ENCODE data around the gene COQ9.
A peak's percentile ranks its signal among the peaks of the same experiment; 100 is the strongest.
"Not testable (repeated sequence)": the region's sequence is repeated elsewhere in the genome, so short reads cannot be mapped to it uniquely, and the experiment has no call there.

COQ9 gene, protein sequence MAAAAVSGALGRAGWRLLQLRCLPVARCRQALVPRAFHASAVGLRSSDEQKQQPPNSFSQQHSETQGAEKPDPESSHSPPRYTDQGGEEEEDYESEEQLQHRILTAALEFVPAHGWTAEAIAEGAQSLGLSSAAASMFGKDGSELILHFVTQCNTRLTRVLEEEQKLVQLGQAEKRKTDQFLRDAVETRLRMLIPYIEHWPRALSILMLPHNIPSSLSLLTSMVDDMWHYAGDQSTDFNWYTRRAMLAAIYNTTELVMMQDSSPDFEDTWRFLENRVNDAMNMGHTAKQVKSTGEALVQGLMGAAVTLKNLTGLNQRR

GRCh38 chr16:57447186-57447962, at the start of gene COQ9, which contains the start of gene CIAPIN1:
Gene COQ9 (plus strand): TSS chr16:57447479. CDS start chr16:57447506, 27 bp downstream.
Gene CIAPIN1 (minus strand): TSS chr16:57447385. CDS start chr16:57440928, 6,457 bp downstream.
- peak; percentile 93 to 94 for DNase-seq

GRCh38 chr16:57397493-57397892, 49.8 kb upstream of the COQ9 start:
- not testable (repeated sequence) for DNase-seq

- no peak for DNase-seq
Observed at GRCh38 chr16:57401943-57402640, 45.2 kb upstream of the COQ9 start.

GRCh38 chr16:57403965-57404817, 43.1 kb upstream of the COQ9 start, which contains the start of gene CCL17:
Gene CCL17 (plus strand): TSS chr16:57404767. CDS start chr16:57413933, 9,166 bp downstream.
- no peak for DNase-seq

GRCh38 chr16:57405097-57405496, 42.2 kb upstream of the COQ9 start:
- DNase-seq = no peak

- no peak for DNase-seq
Observed at GRCh38 chr16:57406881-57407280, 40.4 kb upstream of the COQ9 start.

GRCh38 chr16:57407521-57408353, 39.5 kb upstream of the COQ9 start:
- DNase-seq = no peak

DNA sequence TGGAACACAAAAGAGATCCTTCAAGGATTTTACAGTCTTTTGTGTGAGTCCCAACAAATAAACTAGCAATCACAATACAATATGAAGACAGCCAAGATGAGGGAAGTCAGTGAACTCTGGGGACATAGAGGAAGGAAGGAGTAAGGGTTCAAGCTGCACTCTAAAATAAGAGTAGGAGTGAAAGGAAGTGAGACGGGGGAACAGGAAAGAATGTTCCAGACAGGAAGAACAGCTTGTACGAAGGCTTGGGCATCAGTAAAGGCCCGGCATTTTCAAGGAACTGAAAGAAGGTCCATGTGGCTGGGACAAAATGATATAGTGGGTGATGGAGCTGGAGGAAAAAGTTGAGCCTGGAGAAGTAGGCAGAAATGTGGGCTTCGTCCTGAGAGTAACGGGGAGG, 38.2 kb upstream of the COQ9 start:
- no peak for DNase-seq

- no peak for DNase-seq
Observed at GRCh38 chr16:57409870-57410587, 37.2 kb upstream of the COQ9 start.

- DNase-seq = no peak
Observed at GRCh38 chr16:57411362-57411976, 35.8 kb upstream of the COQ9 start.

DNA sequence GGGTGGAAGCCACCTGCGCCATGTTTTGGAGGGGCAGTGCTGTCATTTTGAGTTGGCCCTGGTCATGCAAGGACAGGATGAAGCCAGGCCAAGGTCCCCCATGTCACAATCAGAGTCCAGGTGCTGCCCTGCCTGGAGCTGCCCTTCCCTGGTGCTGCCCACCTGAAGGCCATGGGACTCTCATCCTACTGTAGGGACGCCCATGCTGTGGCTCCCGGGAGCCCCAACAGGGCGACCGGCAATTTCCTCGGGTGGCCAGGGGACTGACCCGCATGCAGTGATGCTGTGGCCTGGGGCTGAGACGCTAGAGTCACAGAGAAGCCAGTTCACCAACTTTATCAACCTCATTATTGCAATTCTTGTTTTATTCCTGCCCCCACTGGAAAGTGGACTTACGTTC, 34.7 kb upstream of the COQ9 start:
- DNase-seq = no peak

GRCh38 chr16:57413301-57413730, 34.0 kb upstream of the COQ9 start:
- DNase-seq = peak in 1 of 2 donors; percentile 65

- DNase-seq = no peak
Observed at GRCh38 chr16:57413733-57414132, 33.5 kb upstream of the COQ9 start.

DNA sequence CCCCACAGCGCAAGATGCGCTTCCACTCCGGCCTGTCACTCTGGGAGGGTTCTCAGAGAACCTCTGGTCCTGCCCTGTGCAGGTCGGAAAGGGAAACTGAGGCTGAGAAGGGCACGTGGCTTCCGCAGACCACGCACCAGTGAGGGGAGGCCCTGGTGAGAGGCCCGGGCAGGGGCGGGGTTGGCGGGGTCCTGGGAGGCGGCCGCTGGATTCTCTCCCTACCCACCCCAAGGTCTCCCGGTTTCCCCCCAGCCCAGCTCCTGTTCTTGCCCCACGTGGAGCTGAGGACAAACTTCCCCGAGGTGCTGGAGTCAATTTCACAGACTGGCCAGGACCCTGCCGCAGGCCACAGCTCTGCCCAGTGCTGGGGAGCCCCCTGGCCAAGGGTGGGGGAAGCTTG, 31.2 kb upstream of the COQ9 start:
- DNase-seq = no peak

GRCh38 chr16:57419506-57419905, 27.8 kb upstream of the COQ9 start:
- no peak for DNase-seq

DNA sequence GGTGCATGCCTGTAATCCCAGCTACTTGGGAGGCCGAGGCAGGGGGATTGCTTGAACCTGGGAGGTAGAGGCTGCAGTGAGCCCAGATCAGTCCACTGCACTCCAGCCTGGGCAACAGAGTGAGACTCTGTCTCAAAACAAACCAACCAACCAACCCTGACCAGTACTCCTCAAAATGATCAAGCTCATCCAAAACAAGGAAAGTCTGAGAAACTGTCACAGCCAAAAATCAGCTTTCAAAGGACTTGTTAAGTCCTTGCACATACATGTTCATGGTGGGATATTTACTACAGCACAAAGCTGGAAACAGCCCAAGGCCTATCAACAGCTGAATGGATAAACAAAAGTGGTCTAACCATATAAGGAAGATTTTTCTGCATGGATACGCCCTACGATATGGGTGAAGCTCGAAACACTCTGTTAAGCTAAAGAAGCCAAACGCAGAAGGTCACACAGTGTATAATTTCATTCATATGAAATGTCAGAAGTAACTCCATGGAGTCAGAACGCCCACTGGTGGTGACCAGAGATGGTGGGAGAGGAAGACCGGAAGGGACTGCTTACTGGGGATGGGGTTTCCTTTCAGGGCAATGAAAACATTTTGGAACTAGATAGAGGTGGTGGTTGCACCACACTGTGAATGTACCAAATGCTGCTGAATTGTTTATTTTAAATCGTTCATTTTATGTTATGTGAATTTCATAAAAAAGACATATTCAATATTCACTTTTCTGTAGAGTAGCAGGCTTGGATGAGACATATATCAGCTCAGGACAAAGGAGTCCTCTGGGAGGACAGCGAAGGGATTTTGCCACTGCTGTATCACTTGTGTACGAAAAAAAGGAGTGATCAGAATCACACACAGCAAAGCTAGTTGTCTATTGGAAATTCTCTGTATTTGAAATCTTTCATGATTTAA, 25.0 kb upstream of the COQ9 start:
- no peak for DNase-seq

DNA sequence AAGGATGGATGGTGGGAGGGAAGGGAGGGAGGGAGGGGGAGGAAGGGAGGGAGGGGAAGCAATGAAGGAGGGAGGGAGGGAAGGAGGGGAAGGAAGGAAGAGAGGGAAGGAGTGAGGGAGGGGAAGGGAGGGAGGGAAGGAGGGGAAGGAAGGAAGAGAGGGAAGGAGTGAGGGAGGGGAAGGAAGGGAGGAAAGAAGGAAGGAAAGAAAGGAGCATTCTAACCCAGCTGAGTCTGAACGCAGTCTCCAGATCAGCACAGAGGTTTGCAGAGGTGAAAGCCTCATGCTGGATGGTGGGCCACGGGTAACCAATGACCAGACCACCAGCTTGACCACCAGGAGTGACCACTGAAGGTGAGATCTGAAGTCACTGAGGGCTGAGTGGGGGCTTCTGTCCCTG, 24.1 kb upstream of the COQ9 start:
- no peak for DNase-seq

DNA sequence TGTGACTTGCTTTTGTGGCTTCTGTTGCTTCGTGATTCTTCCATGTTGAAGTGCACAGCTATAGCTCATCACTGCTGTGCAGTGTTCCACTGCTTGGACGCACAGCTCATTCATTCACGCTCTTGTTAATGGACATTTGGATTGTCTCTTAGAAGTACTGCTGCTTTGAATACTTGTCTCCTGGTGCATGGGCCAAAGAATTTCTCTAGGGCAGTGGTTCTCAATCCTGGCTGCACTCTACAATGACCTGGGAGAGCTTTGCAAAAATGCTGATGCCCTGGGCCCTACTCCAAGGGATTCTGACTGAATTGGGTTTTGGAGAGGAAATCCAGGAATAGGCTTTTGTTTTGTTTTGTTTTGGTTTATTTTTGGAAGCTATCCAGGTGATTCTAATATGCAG, 22.7 kb upstream of the COQ9 start:
- DNase-seq = no peak

DNA sequence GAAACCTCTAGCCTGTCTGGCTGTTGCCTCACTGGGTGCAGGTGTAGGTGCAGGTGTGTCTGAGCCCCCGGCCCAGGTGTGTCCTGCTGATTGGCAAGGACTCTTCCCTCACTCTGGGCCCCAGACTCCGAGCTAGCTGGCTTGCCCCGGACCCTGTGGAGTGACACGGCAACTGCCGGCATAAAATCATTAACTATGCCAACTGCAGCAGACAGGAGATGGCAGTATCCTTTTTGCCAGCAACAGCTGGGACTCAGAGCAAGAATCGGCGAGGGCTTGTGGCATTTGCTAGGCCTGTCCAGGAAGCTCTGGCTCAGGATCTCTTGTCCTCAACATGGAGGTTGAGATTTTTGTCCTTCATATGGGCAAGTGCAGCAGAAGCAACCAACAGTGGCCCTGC, 20.9 kb upstream of the COQ9 start:
- DNase-seq = no peak

Data from CD4-positive, alpha-beta T cell treated with Interleukin-4 for 1 hour (primary cell).